HK-2 (cell line): ENCODE measurements around the gene COPS6.

Experiments
- DNase-seq: peaks from one replicate; pipeline ENCODE4 v3.0.0-alpha.2; 2018; ENCODE audit not compliant: unreplicated experiment

COPS6 gene

DNA sequence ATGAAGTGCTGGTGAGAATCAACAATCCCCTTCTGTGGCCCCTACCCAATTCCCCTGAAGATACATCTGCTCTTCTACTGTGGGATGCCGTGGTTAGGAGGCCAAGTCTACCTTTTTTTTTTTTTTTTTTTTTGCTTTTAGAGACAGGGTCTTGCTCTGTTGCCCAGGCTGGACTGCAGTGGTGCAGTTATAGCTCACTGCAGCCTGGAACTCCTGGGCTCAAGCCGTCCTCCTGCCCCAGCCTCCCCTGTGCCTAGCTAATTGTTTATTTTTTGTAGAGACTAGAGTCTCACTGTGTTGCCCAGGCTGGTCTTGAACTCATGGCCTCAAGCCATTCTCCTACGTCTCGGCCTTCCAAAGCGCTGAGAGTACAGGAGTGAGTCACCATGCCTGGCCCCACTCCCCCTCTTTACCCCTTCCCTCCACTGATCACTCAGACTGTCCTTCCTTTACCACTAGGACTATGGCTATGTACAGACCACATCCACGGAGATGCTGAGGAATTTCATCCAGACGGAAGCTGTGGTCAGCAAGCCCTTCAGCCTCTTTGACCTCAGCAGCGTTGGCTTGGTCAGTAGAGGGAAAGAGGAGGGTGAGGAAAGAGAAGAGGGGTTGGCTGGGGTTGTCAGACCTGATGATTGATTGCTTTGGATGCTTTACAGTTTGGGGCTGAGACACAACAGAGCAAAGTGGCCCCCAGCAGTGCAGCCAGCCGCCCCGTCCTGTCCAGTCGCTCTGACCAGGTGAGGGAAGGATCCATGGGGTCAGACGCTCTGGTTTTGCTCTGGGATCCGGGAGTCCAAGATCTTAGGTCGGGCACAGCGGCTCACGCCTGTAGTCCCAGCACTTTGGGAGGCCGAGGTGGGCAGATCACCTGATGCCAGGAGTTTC, 14.4 kb downstream of the COPS6 start:
- peak; percentile 82 for DNase-seq

DNA sequence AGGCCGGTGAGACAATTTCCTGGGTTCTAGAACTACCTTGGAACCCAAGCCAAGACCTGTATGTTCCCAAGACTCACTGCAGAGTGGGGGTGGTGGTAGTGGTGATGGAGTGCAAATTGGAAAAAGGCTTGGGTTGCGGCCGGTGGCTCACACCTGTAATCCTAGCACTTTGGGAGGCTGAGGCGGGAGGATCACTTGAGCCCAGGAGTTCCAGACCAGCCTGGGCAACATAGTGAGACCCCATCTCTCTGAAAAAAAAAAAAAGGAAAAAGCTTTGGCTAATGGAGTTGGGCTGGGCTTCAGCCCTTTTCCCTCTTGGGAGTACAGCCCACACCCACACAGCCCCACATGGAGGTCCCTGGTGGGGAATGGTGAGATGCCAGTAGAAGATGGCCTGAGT, 16.8 kb downstream of the COPS6 start:
- no peak for DNase-seq

DNA sequence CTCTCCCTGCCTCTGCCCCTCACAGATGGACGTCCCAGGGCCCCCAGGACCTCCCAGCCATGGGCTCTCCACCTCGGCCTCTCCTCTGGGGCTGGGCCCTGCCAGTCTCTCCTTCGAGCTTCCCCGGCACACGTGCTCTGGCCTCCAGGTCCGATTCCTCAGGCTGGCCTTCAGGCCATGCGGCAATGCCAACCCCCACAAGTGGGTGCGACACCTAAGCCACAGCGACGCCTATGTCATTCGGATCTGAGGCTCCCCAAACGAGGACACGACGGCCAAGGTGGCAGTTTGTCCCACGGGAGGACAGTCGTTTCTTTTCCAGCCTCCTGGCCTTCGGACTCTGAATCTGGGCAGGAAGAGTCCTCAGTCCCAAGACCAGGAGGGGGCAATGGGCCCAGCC, 17.9 kb downstream of the COPS6 start:
- no peak for DNase-seq

DNA sequence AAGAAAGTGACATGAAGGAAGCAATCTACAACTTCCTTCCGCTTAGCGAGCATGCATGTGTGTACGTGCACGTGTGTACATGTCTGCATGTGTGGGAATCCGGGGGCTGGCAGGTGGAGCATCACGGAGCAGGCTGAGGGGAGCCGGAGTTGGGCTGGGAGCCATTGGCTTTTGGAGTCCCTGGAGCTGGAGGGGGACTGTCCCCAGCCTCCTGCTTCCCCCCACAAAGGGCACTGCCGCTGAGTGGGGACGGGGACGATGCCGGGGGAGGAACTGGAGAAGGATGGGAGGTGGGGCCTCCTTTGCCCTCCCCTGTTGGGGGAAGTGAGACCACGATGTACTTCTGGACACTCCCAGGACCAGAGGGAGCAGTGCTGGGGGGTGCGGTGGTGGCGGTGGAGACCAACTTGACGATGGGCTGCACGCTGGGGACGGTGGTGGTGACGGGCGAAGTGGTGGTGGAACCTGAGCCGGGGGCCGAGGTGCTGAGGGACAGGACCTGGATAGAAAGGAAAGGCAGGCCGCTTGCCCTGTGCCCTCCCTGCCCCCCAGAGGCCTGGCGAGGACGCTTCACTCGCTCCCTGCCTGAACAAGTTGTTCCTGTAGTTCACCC, 18.5 kb downstream of the COPS6 start:
- DNase-seq, result no peak

DNA sequence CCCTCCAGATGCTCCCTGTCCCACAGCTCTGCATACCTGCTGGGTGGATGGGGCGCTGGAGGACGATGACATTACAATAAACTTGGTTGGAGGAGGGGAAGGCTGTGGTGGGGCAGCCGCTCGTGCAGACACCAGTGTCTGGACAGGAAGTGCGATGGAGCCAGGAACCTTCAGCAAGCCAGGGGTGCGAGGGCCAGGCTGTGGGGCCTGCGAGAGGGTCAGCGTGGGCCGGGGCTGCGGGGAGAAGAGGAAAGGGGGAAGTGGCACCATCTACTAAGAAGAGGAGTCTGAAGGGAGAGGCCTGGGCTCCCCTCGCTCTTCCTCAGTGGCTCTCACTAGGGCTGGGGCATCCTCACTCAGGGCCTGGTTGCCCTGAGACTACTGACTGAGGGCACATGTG, 19.1 kb downstream of the COPS6 start:
- no peak for DNase-seq

DNA sequence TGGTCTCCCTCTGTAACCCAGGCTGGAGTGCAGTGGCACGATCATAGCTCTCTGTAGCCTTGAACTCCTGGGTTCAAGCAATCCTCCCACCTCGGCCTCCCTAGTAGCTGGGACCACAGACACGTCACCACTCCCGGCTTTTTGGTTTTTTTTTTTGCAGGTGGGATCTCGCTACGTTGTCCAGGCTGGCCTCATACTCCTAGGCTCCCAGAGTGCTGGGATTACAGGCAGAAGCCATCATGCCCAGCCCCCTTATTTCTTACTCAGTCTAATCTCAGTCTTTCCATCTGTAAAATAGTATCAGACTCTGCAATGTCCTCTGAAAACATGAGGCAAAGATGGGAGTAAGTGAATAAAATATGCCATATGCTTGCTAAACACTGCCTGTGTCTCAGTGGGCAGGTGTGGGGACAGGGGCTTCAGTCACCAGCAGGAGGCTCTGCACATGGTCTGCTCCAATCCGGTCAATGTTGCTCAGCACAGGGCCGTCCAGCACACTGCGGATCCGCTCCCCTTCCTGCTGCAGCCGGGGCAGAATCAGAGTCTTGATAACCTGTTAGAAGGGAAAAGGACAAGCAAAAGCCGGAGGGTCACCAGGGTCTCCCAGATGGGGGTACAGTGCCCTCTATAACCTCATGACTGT, 20.9 kb downstream of the COPS6 start:
- DNase-seq, result no peak

DNA sequence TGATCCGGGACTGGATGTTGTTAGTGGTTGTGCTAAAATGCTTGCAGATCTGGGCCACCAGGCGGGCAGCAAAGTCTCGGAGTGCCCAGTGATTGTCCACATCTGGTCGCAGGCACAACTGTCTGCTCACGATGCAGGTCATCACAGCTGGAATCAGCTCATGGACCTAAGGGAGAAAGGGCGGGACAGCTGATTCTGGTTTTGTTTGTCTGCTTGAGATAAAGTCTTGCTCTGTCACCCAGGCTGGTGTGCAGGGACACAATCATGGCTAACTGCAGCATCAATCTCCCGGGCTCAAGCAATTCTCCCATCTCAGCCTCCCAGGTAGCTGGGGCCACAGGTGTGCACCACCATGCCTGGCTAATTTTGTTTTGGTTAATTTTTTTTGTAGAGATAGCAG, 22.4 kb downstream of the COPS6 start:
- DNase-seq, result no peak

DNA sequence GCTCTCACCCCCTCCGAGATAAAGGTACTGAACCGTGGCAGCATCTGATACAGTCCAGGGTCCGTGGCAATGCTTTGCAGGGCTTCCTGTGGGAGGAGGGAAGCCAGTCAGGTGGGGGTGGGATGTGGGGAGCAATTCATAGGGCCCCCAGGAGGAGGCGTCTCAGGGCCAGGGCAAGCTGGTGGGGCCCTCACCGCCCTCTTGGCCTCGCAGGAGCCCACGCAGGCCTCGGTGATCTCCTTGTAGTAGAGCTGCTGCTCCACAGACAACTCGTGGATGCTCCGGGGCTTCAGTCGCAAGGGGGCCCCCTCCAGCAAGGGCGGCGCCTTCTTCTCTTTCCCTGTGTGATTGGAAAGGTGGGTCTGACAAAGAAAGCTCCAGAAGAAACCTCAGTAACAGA, 23.1 kb downstream of the COPS6 start:
- no peak for DNase-seq

DNA sequence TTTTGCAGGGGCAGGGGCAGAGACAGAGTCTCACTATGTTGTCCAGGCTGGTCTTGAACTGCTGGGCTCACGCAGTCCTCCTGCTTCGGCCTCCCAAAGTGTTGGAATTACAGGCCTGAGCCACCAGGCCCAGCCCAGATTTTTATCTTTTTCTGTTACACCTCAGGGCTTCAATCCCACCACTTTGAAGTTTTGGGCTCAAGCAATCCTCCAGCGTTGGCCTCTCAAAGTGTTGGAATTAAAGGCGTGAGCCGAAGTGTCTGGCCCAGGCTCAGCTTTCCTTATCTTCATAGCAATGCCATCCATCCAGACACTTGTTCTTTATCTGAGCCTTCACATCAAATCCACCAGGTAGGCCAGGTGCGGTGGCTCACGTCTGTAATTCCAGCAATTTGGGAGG, 26.3 kb downstream of the COPS6 start:
- no peak for DNase-seq

DNA sequence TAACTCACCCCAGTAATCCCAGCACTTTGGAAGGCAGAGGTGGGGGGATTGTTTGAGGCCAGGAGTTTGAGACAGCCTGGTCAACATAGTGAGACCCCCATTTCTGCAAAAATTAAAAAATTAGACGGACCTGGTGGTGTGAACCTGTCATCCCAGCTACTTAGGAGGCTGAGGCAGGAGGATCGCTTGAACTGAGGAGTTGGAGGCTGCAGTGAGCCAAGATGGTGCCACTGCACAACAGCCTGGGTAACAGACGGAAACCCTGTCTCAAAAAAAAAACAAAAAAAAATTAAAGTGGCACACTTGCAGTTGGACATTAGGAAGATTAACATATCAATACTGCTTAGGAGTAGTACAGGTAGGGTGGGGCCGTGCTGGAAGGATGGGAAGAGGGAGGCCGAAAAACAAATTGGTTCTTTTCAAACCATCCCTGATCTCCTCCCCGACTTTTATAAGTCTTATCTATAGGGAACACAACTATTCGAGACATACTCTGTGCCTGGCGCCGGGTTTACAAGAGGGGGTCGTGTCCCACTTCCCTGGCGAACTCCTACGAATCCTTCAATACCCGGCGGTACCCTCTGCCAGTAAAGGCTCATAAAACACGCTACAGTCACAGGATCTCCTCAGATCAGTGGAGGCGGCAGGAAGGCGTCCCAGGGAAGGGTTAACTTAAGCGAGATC, 29.8 kb downstream of the COPS6 start:
- DNase-seq, result no peak

DNA sequence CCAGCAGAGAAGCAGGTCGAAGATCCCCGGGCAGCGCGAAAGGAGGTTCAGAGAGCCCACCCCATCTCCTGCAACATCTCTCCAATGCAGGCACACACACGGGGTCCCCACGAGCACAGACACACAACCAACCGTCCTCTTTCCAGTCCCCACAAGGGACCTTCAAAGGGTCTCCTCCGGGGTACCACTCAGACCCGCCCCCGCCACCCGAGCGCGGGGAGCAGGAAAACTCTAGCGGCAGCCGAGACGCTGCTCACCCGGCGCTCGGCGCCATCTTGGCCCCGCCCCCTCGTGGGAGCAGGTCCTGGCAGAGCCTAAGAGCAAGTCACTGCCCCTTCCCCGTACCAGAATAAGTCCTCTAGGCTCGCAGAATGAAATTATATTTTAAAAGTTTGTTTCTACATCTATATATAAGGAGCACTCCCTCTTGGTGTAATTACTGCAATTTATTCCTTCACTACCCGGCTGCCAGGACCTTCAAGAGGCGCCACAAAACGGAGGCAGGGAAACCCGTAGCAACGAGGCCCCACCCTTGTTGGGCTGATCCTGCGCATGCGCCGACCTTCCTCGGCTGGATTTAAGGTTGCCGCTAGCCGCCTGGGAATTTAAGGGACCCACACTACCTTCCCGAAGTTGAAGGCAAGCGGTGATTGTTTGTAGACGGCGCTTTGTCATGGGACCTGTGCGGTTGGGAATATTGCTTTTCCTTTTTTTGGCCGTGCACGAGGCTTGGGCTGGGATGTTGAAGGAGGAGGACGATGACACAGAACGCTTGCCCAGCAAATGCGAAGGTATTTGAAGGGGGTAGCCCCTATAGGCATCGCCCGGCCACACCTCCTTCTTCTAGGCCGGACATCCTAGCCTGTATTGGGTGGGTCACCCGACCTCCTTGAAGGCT, 30.6 kb downstream of the COPS6 start, which contains the start of the genes CNPY4 and TAF6:
TSS of gene CNPY4 (plus strand) at position 563 of the 898 bp plus-strand sequence. CDS start at position 674, 111 bp downstream.
TSS of gene TAF6 (minus strand) at position 287 of the 898 bp plus-strand sequence. CDS start 5,149 bp downstream, outside the sequence.
- peak; percentile 94 for DNase-seq

DNA sequence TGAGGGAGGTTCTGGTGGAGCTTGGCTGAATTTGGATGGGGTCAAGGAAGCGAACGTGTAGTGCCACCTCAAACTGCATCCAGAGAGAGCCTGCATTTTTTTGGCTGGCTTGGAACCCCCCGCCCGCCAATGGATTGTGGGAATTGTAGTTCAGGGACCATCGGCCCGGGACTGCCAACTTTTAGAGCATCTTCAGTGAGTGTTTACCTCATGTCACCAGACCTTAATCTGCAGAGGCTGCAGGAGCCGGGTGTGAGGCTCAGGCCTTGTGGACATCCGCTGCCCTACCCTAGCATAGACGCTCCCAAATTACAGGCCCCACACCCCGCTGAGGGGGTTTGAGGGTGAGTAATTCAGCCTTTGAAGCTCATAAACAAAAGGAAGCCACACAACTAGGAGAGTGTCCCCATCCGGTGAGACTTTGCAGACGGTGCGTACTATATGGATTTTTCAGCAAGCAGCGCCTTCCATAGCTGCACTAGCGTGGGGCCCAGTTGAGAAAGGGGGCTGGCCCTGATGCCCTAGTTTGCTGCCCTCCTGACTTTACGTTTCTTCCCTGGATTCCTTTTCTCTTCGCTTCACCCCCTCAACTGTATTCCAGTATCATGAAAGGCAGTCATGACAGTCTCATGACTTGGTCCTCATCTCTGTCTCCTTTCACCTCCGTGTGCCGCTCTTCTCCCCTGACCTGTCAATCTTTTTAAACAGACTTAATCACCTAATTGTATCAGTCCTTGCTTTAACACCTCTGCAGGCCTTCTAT, 31.4 kb downstream of the COPS6 start:
- peak; percentile 66 for DNase-seq

DNA sequence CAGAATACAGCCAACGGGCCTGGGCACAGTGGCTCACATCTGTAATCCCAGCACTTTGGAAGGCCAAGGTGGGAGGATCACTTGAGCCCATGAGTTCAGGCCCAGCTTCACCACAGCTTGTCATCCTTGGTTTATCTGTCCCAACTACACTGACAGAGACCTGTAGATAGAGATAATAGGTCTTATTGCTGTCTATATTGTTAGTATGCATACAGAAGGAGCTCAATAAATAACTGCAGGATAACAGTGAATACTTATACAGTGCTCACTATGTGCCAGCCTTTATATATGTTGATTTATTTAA, 31.9 kb downstream of the COPS6 start:
- no peak for DNase-seq

DNA sequence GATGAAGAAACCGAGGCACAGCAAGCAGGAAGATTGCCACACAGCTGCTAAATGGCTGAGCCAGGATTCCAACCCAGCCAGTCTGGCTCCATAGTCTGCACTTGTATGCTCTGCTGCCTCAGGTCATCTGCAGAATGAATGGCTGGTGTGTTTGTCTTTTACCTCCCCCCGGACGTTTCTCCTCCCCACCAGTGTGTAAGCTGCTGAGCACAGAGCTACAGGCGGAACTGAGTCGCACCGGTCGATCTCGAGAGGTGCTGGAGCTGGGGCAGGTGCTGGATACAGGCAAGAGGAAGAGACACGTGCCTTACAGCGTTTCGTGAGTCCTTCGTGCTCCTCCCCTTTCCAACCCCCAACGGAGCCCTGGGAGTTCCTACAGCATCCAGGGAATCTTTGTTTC, 33.3 kb downstream of the COPS6 start:
- DNase-seq, result no peak

DNA sequence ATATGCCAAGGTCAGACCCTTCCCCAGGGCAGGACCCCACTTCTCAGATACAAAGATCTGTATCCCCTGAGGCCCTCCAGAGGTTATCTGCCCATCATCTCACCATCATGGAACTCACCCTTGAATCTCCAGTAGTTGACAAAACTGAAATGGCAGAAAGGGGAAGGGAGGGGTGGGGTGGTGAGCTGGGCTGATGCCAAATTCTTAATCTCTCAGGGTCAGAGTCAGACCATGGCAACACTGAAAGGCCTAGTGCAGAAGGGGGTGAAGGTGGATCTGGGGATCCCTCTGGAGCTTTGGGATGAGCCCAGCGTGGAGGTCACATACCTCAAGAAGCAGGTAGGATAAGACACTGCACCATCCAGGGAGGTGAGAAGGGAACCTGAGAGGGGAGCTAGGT, 33.8 kb downstream of the COPS6 start:
- DNase-seq, result no peak

DNA sequence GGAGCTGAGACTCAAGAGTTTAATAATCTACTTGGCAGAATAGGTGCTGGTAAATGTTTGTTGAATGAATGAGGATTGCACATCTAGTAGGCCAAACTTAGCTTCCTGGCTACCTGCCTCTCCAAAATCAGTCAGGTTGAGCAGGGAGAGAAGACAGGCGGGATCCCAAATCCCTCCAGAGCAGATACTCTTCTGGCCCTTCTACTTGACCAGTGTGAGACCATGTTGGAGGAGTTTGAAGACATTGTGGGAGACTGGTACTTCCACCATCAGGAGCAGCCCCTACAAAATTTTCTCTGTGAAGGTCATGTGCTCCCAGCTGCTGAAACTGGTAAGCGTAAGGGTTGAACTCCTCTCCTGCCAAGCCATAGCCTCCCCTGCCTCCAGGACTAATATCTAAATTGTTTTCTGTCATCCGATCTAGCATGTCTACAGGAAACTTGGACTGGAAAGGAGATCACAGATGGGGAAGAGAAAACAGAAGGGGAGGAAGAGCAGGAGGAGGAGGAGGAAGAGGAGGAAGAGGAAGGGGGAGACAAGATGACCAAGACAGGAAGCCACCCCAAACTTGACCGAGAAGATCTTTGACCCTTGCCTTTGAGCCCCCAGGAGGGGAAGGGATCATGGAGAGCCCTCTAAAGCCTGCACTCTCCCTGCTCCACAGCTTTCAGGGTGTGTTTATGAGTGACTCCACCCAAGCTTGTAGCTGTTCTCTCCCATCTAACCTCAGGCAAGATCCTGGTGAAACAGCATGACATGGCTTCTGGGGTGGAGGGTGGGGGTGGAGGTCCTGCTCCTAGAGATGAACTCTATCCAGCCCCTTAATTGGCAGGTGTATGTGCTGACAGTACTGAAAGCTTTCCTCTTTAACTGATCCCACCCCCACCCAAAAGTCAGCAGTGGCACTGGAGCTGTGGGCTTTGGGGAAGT, 35.8 kb downstream of the COPS6 start:
- no peak for DNase-seq

DNA sequence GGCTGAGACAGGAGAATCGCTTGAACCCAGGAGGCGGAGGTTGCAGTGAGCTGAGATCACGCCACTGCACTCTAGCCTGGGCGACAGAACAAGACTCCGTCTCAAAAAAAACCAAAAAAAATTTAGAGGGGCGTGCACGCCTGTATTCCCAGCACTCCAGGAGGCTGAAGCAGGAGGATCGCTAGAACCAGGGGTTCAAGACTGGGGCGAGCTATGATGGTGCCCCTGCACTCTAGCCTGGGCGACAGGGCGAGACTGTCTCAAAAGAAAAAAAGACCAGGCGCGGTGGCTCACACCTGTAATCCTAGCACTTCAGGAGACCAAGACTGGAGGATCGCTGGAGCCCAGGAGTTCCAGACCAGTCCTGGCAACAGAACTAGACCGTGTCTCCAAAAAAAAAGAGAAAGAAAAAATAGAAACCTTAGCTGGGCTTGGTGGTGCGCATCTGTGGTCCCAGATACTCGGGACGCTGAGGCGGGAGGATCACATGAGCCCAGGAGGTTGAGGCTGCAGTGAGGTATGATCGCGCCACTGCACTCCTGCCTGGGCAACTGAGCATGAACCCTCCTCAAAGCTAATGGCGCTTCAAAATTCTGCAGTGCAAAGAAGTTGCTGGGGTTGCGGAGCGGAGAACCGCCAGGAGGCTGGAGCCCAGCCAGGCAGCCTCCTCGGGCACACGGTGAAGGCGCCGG, 37.6 kb downstream of the COPS6 start:
- no peak for DNase-seq

DNA sequence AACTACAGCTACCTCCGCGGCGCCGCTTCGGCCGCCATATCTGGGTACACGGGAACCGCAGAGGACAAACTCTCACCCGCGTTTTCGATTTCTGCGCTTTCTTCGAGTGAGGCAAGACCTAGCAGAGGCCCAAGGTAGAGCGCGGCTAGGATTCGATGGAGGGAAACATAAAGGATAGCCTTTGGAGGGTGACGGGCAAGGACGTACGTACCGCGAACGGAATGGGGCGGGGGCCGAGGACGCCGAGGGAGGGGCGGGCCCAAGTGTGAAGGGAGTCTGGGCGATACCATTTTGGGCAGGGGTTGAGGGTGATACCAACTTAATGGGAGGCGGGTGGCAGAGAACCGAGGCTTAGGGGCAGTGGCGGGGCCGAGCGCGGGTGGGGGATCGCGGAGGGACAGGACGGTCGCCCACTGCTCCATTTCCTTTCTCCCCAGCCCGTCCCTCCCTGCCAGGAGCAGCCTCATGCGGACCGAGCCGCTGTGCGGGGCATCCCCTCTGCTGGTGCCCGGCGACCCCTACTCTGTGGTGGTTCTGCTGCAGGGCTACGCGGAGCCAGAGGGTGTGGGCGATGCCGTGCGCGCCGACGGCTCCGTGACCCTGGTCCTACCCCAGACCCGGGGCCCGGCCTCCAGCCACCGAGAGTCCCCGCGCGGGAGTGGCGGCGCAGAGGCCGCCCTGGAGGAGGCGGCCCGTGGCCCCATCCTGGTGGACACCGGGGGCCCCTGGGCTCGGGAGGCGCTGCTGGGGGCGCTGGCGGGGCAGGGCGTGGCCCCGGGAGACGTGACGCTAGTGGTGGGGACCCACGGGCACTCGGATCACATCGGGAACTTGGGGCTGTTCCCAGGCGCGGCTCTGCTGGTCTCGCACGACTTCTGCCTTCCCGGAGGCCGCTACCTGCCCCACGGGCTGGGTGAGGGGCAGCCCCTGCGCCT, 38.4 kb downstream of the COPS6 start, which contains the start of gene MBLAC1:
TSS of gene MBLAC1 (plus strand) at position 37 of the 935 bp plus-strand sequence. CDS start at position 466, 429 bp downstream.
- DNase-seq, result peak; percentile 89
